ENCODE data around the gene TRPM3.

- TF ChIP-seq CTCF (IDR thresholded peaks at IDR 0.05; ENCODE audit: insufficient read depth, low read length), result no peak
- TF ChIP-seq POLR2AphosphoS5 (IDR thresholded peaks at IDR 0.05; ENCODE audit: low read depth), result no peak
- no peak for TF ChIP-seq REST (IDR thresholded peaks at IDR 0.05; ENCODE audit: insufficient replicate concordance, low read depth)
- TF ChIP-seq GABPA (IDR thresholded peaks at IDR 0.05; ENCODE audit: low read depth), result no peak
- no peak for TF ChIP-seq SPI1 (IDR thresholded peaks at IDR 0.05; ENCODE audit: borderline replicate concordance, low read depth)
Measured at GRCh38 chr9:70635790-70636189, 485.6 kb downstream of the TRPM3 start.
